ENCODE measurements around the gene PHLPP1.
A peak's percentile ranks its signal among the peaks of the same experiment; 100 is the strongest.

PHLPP1 gene

GRCh38 chr18:62810682-62811081 lies 95.3 kb downstream of the PHLPP1 start:
- DNase-seq (ENCODE audit: low read depth), result no peak

GRCh38 chr18:62811674-62812073 lies 96.3 kb downstream of the PHLPP1 start:
- DNase-seq (ENCODE audit: low read depth), result no peak

GRCh38 chr18:62812242-62812641 lies 96.9 kb downstream of the PHLPP1 start:
- DNase-seq (ENCODE audit: low read depth), result peak; percentile 8

GRCh38 chr18:62812876-62813275 lies 97.5 kb downstream of the PHLPP1 start:
- no peak for DNase-seq (ENCODE audit: low read depth)

GRCh38 chr18:62814132-62814759 lies 98.9 kb downstream of the PHLPP1 start:
- DNase-seq (ENCODE audit: low read depth), result no peak

GRCh38 chr18:62825382-62825781 lies 110.0 kb downstream of the PHLPP1 start:
- no peak for DNase-seq (ENCODE audit: low read depth)

GRCh38 chr18:62827397-62827796 lies 112.1 kb downstream of the PHLPP1 start:
- no peak for DNase-seq (ENCODE audit: low read depth)

- DNase-seq (ENCODE audit: low read depth), result no peak
Observed at GRCh38 chr18:62828091-62828640, 112.8 kb downstream of the PHLPP1 start.

- peak; percentile 41 for DNase-seq (ENCODE audit: low read depth)
Observed at GRCh38 chr18:62828852-62829251, 113.5 kb downstream of the PHLPP1 start.

GRCh38 chr18:62829936-62830335 lies 114.6 kb downstream of the PHLPP1 start:
- DNase-seq (ENCODE audit: low read depth), result peak; percentile 85

GRCh38 chr18:62832282-62832681 lies 116.9 kb downstream of the PHLPP1 start:
- DNase-seq (ENCODE audit: low read depth), result no peak

GRCh38 chr18:62833494-62833893 lies 118.2 kb downstream of the PHLPP1 start:
- no peak for DNase-seq (ENCODE audit: low read depth)

GRCh38 chr18:62834715-62835114 lies 119.4 kb downstream of the PHLPP1 start:
- no peak for DNase-seq (ENCODE audit: low read depth)

GRCh38 chr18:62837011-62837410 lies 121.7 kb downstream of the PHLPP1 start:
- no peak for DNase-seq (ENCODE audit: low read depth)

- DNase-seq (ENCODE audit: low read depth), result no peak
Observed at GRCh38 chr18:62838475-62839098, 123.2 kb downstream of the PHLPP1 start.

GRCh38 chr18:62839874-62840713 lies 124.8 kb downstream of the PHLPP1 start:
- peak; percentile 49 for DNase-seq (ENCODE audit: low read depth)

GRCh38 chr18:62841405-62841804 lies 126.1 kb downstream of the PHLPP1 start:
- DNase-seq (ENCODE audit: low read depth), result no peak

- DNase-seq (ENCODE audit: low read depth), result no peak
Observed at GRCh38 chr18:62842898-62843297, 127.6 kb downstream of the PHLPP1 start.

GRCh38 chr18:62844850-62845643 lies 129.7 kb downstream of the PHLPP1 start:
- no peak for DNase-seq (ENCODE audit: low read depth)

- DNase-seq (ENCODE audit: low read depth), result no peak
Observed at GRCh38 chr18:62846313-62846712, 131.0 kb downstream of the PHLPP1 start.

- no peak for DNase-seq (ENCODE audit: low read depth)
Observed at GRCh38 chr18:62847081-62847480, 131.7 kb downstream of the PHLPP1 start.

- peak; percentile 68 for DNase-seq (ENCODE audit: low read depth)
Observed at GRCh38 chr18:62848946-62849345, 133.6 kb downstream of the PHLPP1 start.

All from ELR (cell line).